ENCODE results near the gene NPAS2. TPM values are rescaled to one million over a fixed set of nuclear protein-coding genes. Genes with fewer than 3 reads are reported as not detected.

The NPAS2 gene
- total RNA-seq, 1 experiment from 2014 or later: 38.3 TPM

DNA sequence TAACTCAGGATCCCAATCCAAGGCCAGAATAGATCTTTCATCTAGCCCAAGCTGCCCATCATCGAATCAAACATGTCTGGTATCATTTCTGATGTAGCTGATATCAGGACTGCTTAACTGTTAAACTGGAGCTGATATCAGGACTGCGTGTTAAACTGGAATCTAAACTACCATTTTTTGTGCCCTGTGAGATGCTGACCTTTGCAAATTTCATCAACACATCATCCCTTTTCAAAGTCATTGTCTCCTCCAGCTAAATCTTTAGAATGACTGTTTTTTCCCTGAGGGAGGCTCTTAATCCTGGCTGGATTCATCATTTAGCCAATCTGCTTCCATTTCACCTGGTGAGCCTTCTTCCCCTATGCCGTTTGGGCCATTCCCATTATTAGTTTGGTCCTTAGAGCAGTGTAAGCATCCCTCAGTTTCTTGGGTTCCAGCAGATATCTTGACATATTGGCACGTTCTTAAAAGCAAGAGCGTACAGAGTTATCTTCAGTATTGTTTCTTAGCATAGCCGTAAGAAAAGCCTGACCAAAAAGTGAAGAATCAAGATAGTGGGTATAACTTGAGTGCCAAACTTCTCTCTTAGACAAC, 194.4 kb downstream of the NPAS2 start:
- no peaks in the 10 kb centered on the region for H3K9me2 ChIP-seq (ENCODE audit: insufficient read depth)
- H3K79me2 ChIP-seq (ENCODE audit: low read depth): no peaks in the 10 kb centered on the region
- no peaks in the 10 kb centered on the region for H3K9me3 ChIP-seq (ENCODE audit: insufficient read depth, low read depth)
- peaks cover 71% of the 10 kb centered on the region for H3F3A ChIP-seq (ENCODE audit: insufficient read depth, low read depth)
- peaks cover 18% of the 10 kb centered on the region; the same call in 1 of the 2 replicates for H4K20me1 ChIP-seq (ENCODE audit: insufficient read depth)
- peaks cover 42% of the 10 kb centered on the region for H3K36me3 ChIP-seq (ENCODE audit: low read depth)
- no peak overlapping the region for H3K4me2 ChIP-seq
- no peak for TF ChIP-seq EZH2 (IDR thresholded peaks at IDR 0.05; ENCODE audit: low read depth)
- TF ChIP-seq, protein P1, sequence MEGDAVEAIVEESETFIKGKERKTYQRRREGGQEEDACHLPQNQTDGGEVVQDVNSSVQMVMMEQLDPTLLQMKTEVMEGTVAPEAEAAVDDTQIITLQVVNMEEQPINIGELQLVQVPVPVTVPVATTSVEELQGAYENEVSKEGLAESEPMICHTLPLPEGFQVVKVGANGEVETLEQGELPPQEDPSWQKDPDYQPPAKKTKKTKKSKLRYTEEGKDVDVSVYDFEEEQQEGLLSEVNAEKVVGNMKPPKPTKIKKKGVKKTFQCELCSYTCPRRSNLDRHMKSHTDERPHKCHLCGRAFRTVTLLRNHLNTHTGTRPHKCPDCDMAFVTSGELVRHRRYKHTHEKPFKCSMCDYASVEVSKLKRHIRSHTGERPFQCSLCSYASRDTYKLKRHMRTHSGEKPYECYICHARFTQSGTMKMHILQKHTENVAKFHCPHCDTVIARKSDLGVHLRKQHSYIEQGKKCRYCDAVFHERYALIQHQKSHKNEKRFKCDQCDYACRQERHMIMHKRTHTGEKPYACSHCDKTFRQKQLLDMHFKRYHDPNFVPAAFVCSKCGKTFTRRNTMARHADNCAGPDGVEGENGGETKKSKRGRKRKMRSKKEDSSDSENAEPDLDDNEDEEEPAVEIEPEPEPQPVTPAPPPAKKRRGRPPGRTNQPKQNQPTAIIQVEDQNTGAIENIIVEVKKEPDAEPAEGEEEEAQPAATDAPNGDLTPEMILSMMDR (conservative IDR thresholded peaks at IDR 0.05): no peak
- H3K27me3 ChIP-seq (ENCODE audit: insufficient read depth, low read depth): no peaks in the 10 kb centered on the region
- no peak overlapping the region for H2AFZ ChIP-seq
- intact Hi-C loops (cut with micrococcal nuclease; ENCODE audit: unreplicated experiment): loop anchor here (5.0 to 10.0 kb wide), 3 partner anchors 407 to 1430 kb away; no protein-coding TSS in a partner anchor
- no peaks in the 10 kb centered on the region for H3K4me1 ChIP-seq (replicated peaks; ENCODE audit: insufficient read depth)
- DNase-seq: no peak
- no peak overlapping the region for H3K4me3 ChIP-seq
- no TSS peak for BruUV-seq (replicated peaks)
- H3K27ac ChIP-seq: no peak overlapping the region
- ChIA-PET CTCF (no interaction called here), POLR2A (ENCODE audit: unreplicated experiment) (interaction anchor here (0.7 kb wide), 1 partner anchor 235 kb away, joined by 9 read pairs; no protein-coding TSS in a partner anchor)

- peaks cover 13% of the 10 kb centered on the region for H4K20me1 ChIP-seq (ENCODE audit: insufficient read depth)
- H3K4me3 ChIP-seq: no peak overlapping the region
- TF ChIP-seq, protein P1 (conservative IDR thresholded peaks at IDR 0.05): no peak
- TF ChIP-seq EZH2 (IDR thresholded peaks at IDR 0.05; ENCODE audit: low read depth): no peak
- ChIA-PET POLR2A (ENCODE audit: unreplicated experiment) (no interaction called here), CTCF (no interaction called here)
- H3F3A ChIP-seq (ENCODE audit: insufficient read depth, low read depth): peaks cover 48% of the 10 kb centered on the region
- H3K27me3 ChIP-seq (ENCODE audit: insufficient read depth, low read depth): no peaks in the 10 kb centered on the region
- H3K9me2 ChIP-seq (ENCODE audit: insufficient read depth): no peaks in the 10 kb centered on the region
- no peaks in the 10 kb centered on the region for H3K4me1 ChIP-seq (replicated peaks; ENCODE audit: insufficient read depth)
- intact Hi-C loops (cut with micrococcal nuclease; ENCODE audit: unreplicated experiment): loop anchor here (10.0 kb wide), 2 partner anchors 817 to 1427 kb away; no protein-coding TSS in a partner anchor
- H3K27ac ChIP-seq: no peak overlapping the region
- H3K36me3 ChIP-seq (ENCODE audit: low read depth): peaks cover 59% of the 10 kb centered on the region
- H3K9me3 ChIP-seq (ENCODE audit: insufficient read depth, low read depth): no peaks in the 10 kb centered on the region
- H3K4me2 ChIP-seq: no peak overlapping the region
- H3K79me2 ChIP-seq (ENCODE audit: low read depth): no peaks in the 10 kb centered on the region
- no peak for DNase-seq
- H2AFZ ChIP-seq: no peak overlapping the region
- no TSS peak for BruUV-seq (replicated peaks)
These were observed 197.4 kb downstream of the NPAS2 start for GRCh38 chr2:101017371-101017770.

DNA sequence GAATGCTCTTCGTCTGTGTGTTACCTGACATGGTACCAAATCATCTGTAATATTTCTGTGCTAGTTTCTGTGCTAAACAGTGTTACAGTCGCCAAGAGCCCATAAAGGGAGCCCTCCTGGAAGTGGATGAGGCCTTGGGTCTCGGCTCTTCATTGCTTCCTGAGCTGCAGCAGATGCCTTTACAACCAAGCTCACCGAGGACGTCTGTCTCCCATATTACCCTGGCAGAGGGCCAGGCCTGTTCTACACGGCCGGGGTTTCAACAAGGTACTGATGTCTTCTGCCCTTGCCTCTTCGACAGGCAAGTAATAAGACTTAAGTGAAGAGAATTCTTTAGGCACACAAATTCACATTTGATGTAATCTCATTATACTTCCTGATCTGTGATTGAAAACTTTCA, 199.0 kb downstream of the NPAS2 start:
- TF ChIP-seq, protein P1 (conservative IDR thresholded peaks at IDR 0.05): no peak
- TF ChIP-seq EZH2 (IDR thresholded peaks at IDR 0.05; ENCODE audit: low read depth): no peak
- no peak for DNase-seq
- peaks cover 58% of the 10 kb centered on the region for H3K36me3 ChIP-seq (ENCODE audit: low read depth)

More for the DNA sequence above, 199.0 kb downstream of the NPAS2 start:
- intact Hi-C loops (cut with micrococcal nuclease; ENCODE audit: unreplicated experiment): loop anchor here (10.0 kb wide), 2 partner anchors 816 to 1426 kb away; no protein-coding TSS in a partner anchor
- H3K9me3 ChIP-seq (ENCODE audit: insufficient read depth, low read depth): no peaks in the 10 kb centered on the region
- no peak overlapping the region for H2AFZ ChIP-seq
- no peaks in the 10 kb centered on the region for H3K79me2 ChIP-seq (ENCODE audit: low read depth)
- no peaks in the 10 kb centered on the region for H3K27me3 ChIP-seq (ENCODE audit: insufficient read depth, low read depth)
- peaks cover 11% of the 10 kb centered on the region for H4K20me1 ChIP-seq (ENCODE audit: insufficient read depth)
- H3K4me2 ChIP-seq: no peak overlapping the region
- POLR2A ChIA-PET (ENCODE audit: unreplicated experiment): no interaction called here
- peaks cover 32% of the 10 kb centered on the region; the same call in 1 of the 2 replicates for H3F3A ChIP-seq (ENCODE audit: insufficient read depth, low read depth)
- H3K9me2 ChIP-seq (ENCODE audit: insufficient read depth): no peaks in the 10 kb centered on the region
- H3K27ac ChIP-seq: no peak overlapping the region
- CTCF ChIA-PET: no interaction called here
- no peak overlapping the region for H3K4me3 ChIP-seq
- no peaks in the 10 kb centered on the region for H3K4me1 ChIP-seq (replicated peaks; ENCODE audit: insufficient read depth)
- no TSS peak for BruUV-seq (replicated peaks)

All from PC-9 (cell line).